ENCODE data around the gene ANHX. TPM values are rescaled to one million over a fixed set of nuclear protein-coding genes. Genes with fewer than 3 reads are reported as not detected.
A peak's percentile ranks its signal among the peaks of the same experiment; 100 is the strongest.

ANHX gene
- total and polyA plus RNA-seq, 2 of the 8 experiments (the other 6 are each of a cell fraction or from before 2014, with no cell fraction given): not detected

GRCh38 chr12:133204264-133204603 lies 31.4 kb downstream of the ANHX start:
- H4K8ac ChIP-seq (ENCODE audit: extremely low read depth, insufficient read depth, low read length): no peak overlapping the region

More at GRCh38 chr12:133204264-133204603, 31.4 kb downstream of the ANHX start:
- Histone ChIP-seq H3K9ac (replicated peaks in 1 of 4; ENCODE audit: extremely low read depth in 1 of 4, low read depth in 3 of 4, low read length in 3 of 4) (no peak overlapping the region), H2AFZ (ENCODE audit: low read length) (no peak overlapping the region), H4K91ac (replicated peaks; ENCODE audit: insufficient read length, low read length) (no peak overlapping the region), H3K9me3 (ENCODE audit: insufficient read depth in 2 of 2, low read depth in 1 of 2, low read length in 1 of 2) (peaks cover 76% of the 10 kb centered on the region in 2 experiments), H3K27me3 (replicated peaks in 1 of 4; ENCODE audit: control insufficient read depth in 3 of 4, extremely low read depth in 1 of 4, insufficient read depth in 3 of 4, low read length in 3 of 4) (no peaks in the 10 kb centered on the region), H3K4me3 (ENCODE audit: extremely low read depth in 1 of 4, insufficient read depth in 2 of 4, low read depth in 3 of 4, low read length in 4 of 4) (peak overlapping the region in 1 of 4 experiments; percentile 49; a peak in 2 of 8 replicates), H3K4me1 (replicated peaks in 1 of 4; ENCODE audit: control insufficient read depth in 3 of 4, insufficient read depth in 4 of 4, low read length in 3 of 4) (no peaks in the 10 kb centered on the region), H4K20me1 (replicated peaks in 1 of 2; ENCODE audit: control insufficient read depth in 1 of 2, insufficient read depth in 2 of 2, low read length in 2 of 2) (no peaks in the 10 kb centered on the region), H2BK120ac (replicated peaks; ENCODE audit: low read depth, low read length) (no peak overlapping the region), H3K79me2 (ENCODE audit: control insufficient read depth in 1 of 2, insufficient read depth in 2 of 2, low read length in 2 of 2) (no peaks in the 10 kb centered on the region), H4K5ac (ENCODE audit: insufficient read length, low read depth, low read length) (no peak overlapping the region), H3K56ac (replicated peaks; ENCODE audit: insufficient read length, low read depth, low read length) (no peak overlapping the region), H2BK15ac (ENCODE audit: low read length) (no peak overlapping the region), H3K18ac (ENCODE audit: extremely low read depth, low read length) (no peak overlapping the region), H3K4me2 (ENCODE audit: insufficient read depth in 1 of 2, low read depth in 2 of 2, low read length in 2 of 2) (no peak overlapping the region), H2BK5ac (ENCODE audit: low read depth, low read length) (no peak overlapping the region), H2BK12ac (ENCODE audit: low read depth, low read length) (no peak overlapping the region), H3K23ac (ENCODE audit: insufficient read length) (no peak overlapping the region), H3K14ac (ENCODE audit: insufficient read length) (no peak overlapping the region), H3K79me1 (ENCODE audit: low read depth, low read length) (no peaks in the 10 kb centered on the region), H2AK5ac (ENCODE audit: low read depth, low read length) (no peak overlapping the region), H3K23me2 (ENCODE audit: low read depth, low read length) (no peaks in the 10 kb centered on the region), H3K36me3 (ENCODE audit: control insufficient read depth in 2 of 4, insufficient read depth in 4 of 4, low read length in 3 of 4) (peaks cover 2 to 47% (median 21%) of the 10 kb centered on the region in 4 experiments; a peak in 7 of 8 replicates), H2BK20ac (ENCODE audit: low read length) (no peak overlapping the region), H3K4ac (replicated peaks; ENCODE audit: insufficient read length, low read depth, low read length) (no peak overlapping the region), H3K27ac (ENCODE audit: low read depth, low read length) (no peak overlapping the region)
- ChIA-PET POLR2A (ENCODE audit: partially characterized antibody) (interaction anchor here (2.0 kb wide), 1 partner anchor 23 kb away, joined by 7 read pairs; the partner anchor contains the start of gene ZNF268), CTCF (ENCODE audit: partially characterized antibody) (interaction anchor here (1.9 kb wide), 1 partner anchor 241 kb away, joined by 6 read pairs; no protein-coding TSS in a partner anchor)
- TF ChIP-seq CTCF (IDR thresholded peaks at IDR 0.05; ENCODE audit: control extremely low read depth in 1 of 3, insufficient read depth in 1 of 3, low read depth in 1 of 3, low read length in 3 of 3) (no peak), POLR2AphosphoS5 (IDR thresholded peaks at IDR 0.05; ENCODE audit: low read depth, low read length) (no peak), RNF2 (IDR thresholded peaks at IDR 0.05; ENCODE audit: borderline replicate concordance, low read depth, low read length, missing control alignments, poor library complexity, severe bottlenecking) (no peak), CBX5 (IDR thresholded peaks at IDR 0.05; ENCODE audit: low read depth, low read length) (no peak)
- FAIRE-seq: no peak
- DNase-seq (ENCODE audit: low read depth in 1 of 2, low spot score in 2 of 2): no peak
- WGBS, 2 experiments (ENCODE audit: extremely low coverage in 1 of 2, insufficient coverage in 1 of 2, insufficient read length in 1 of 2, insufficient replicate concordance in 2 of 2, low coverage in 1 of 2, low lambda C conversion rate in 2 of 2, missing lambda C conversion rate in 1 of 2): 95% methylated on average over 1 of the region's 1 CpG; no CpG with 5 or more reads in 1 of the 2 experiments

Measured in H1 (cell line).